ENCODE results near the gene LRRFIP1. TPM values are rescaled to one million over a fixed set of nuclear protein-coding genes. Genes with fewer than 3 reads are reported as not detected.

LRRFIP1 gene
- total RNA-seq, 4 donors from 2014 or later: 62.8 to 199 (median 121) TPM

- Histone ChIP-seq H3K27me3 (no peaks in the 10 kb centered on the region), H3K27ac (no peak overlapping the region), H3K9me3 (no peaks in the 10 kb centered on the region), H3K4me1 (no peaks in the 10 kb centered on the region), H3K36me3 (no peaks in the 10 kb centered on the region), H3K4me3 (no peak overlapping the region)
- TF ChIP-seq POLR2A (IDR thresholded peaks at IDR 0.05) (no peak), CTCF (IDR thresholded peaks at IDR 0.05) (no peak)
- intact Hi-C loops (cut with DNase I; ENCODE audit: low total_unique reads): loop anchor here (2.0 kb wide), 1 partner anchor 161 kb away; no protein-coding TSS in a partner anchor
- no peak for DNase-seq
Measured at GRCh38 chr2:237583385-237584295, 43.7 kb upstream of the LRRFIP1 start.

GRCh38 chr2:237585590-237586221 is 41.7 kb upstream of the LRRFIP1 start:
- no peaks in the 10 kb centered on the region for H3K4me1 ChIP-seq
- intact Hi-C loops (cut with DNase I; ENCODE audit: low total_unique reads): no loop called here
- H3K36me3 ChIP-seq: no peaks in the 10 kb centered on the region
- TF ChIP-seq POLR2A (IDR thresholded peaks at IDR 0.05) (no peak), CTCF (IDR thresholded peaks at IDR 0.05) (no peak)
- H3K27me3 ChIP-seq: no peaks in the 10 kb centered on the region
- DNase-seq: no peak
- no peak overlapping the region for H3K4me3 ChIP-seq
- no peaks in the 10 kb centered on the region for H3K9me3 ChIP-seq
- H3K27ac ChIP-seq: no peak overlapping the region

GRCh38 chr2:237588044-237588696 is 39.2 kb upstream of the LRRFIP1 start:
- H3K4me1 ChIP-seq: no peaks in the 10 kb centered on the region
- intact Hi-C loops (cut with DNase I; ENCODE audit: low total_unique reads): no loop called here
- H3K27ac ChIP-seq: no peak overlapping the region
- no peak overlapping the region for H3K4me3 ChIP-seq
- no peaks in the 10 kb centered on the region for H3K27me3 ChIP-seq
- no peaks in the 10 kb centered on the region for H3K9me3 ChIP-seq
- no peak for DNase-seq
- no peak for TF ChIP-seq POLR2A (IDR thresholded peaks at IDR 0.05)
- TF ChIP-seq CTCF (IDR thresholded peaks at IDR 0.05): no peak
- no peaks in the 10 kb centered on the region for H3K36me3 ChIP-seq

- no peak within 1 kb of the TSS for H3K4me3 ChIP-seq
- intact Hi-C loops (cut with DNase I; ENCODE audit: low total_unique reads): no loop called here
- H3K27me3 ChIP-seq: no peaks in the 10 kb centered on the region
- H3K4me1 ChIP-seq: no peaks in the 10 kb centered on the region
- H3K27ac ChIP-seq: no peak within 1 kb of the TSS
- no peak for DNase-seq
- H3K9me3 ChIP-seq: no peaks in the 10 kb centered on the region
- H3K36me3 ChIP-seq: no peaks in the 10 kb centered on the region
- TF ChIP-seq CTCF (IDR thresholded peaks at IDR 0.05): no peak
- TF ChIP-seq POLR2A (IDR thresholded peaks at IDR 0.05): no peak
Measured at GRCh38 chr2:237590272-237591140, 36.9 kb upstream of the LRRFIP1 start, which contains the start of gene RAB17. Gene RAB17 (minus strand): TSS chr2:237590734. CDS start chr2:237586154, 4,580 bp downstream.

Data from uterus (tissue), 4 donors.